HG03045 (cell line): ENCODE data around the gene STK31.
A peak's percentile ranks its signal among the peaks of the same experiment; 100 is the strongest.
"Not testable (repeated sequence)": the region's sequence is repeated elsewhere in the genome, so short reads cannot be mapped to it uniquely, and the experiment has no call there.

ENCODE experiments used
- ATAC-seq: cut with Tn5 transposase; IDR thresholded peaks from one replicate; pipeline ENCODE4 v1.9.1; 2021; ENCODE audit warnings: mild to moderate bottlenecking, moderate library complexity; ENCODE audit not compliant: unreplicated experiment

The STK31 gene

DNA sequence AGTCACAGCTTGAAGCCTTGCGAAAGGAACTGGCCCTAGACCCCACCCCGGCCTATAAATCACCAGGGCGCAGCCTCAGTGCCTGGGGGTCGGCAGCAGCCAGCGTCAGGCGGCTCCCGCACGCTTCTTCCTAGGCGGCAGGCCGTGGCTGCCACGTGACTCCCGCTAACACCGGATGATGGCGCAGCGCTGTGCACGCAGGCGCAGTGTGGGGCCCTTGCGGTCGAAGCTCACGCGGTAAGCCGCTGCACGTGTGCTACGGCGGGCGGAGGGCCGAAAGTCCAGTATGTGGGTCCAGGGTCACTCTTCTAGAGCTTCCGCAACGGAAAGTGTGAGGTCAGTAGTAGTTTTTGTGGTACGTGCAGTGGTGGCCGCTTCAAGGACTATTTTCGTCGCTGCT, at the start of gene STK31:
Gene STK31, plus strand, starts transcription at position 220 of the 400 bp plus-strand sequence. Its CDS starts 67 bp downstream, at position 287.
- no peak for ATAC-seq

DNA sequence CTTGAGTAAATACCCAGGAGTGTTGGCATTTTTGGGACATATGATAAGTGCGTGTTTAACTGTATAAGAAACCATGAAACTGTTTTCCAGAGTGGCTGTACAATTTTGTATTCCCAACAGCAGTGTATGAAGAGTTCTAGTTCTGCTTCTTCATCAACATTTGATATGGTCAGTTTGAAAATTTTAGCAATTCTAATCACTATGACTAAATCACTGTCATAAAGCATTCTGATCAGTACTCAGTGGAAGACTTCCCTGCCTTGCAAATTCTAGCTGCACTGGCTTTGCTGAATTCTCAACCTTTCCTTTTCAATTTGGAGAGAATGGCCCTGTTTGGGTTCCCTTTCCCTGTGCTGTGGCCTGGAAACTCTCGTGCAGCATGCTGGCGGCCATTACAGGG, 48.6 kb upstream of the STK31 start:
- ATAC-seq = no peak

DNA sequence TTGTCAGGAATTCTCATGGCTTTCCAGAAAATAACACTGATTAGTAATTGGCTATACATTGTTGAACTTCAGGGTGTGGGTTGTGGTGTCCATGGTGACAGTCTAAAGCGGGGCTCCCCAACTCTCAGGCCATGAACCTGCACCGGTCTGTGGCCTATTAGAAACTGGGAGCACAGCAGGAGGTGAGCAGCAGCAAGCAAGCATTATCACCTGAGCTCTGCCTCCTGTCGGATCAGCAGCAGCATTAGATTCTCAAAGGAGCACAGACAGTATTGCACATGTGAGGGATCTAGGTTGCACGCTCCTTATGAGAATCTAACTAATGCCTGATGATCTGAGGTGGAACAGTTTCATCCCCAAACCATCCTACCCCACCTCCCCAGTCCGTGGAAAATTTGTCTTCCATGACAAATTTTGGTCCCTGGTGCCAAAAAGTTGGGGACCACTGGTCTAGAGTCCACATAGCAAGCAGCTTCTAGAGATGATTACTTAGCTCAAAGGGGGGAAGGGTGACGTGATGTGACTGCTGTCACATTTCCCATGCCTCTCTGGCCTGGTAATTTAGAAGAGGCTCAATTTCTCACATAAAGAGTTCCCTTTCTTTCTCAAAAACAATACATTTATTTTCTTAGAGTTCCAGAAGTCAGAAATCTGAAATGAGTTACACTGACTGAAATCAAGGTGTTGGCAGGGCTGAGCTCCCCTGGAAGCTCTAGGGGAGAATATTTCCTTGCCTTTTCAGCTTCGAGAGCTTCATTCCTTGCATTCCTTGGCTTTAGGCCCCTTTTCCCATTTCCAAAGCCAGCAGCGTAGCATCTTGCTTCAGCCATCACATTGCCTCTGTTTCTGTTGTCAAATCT, 47.7 kb upstream of the STK31 start:
- ATAC-seq = no peak

DNA sequence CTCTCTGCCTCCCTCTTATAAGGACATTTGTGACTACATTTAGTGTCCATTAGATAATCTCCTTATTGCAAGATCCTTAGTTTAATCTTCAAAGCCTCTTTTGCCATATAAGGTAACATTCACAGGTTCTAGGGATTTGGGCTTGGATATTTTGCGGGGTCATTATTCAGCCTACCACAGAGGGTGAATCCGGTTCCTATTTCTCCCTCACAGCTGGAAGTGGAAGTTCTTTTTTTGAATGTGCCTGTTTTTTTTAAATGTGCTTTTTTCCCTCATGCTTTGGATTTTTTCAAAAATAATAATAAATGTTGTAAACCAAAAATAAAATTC, 47.1 kb upstream of the STK31 start:
- no peak for ATAC-seq

GRCh38 chr7:23664122-23664521, 45.9 kb upstream of the STK31 start:
- ATAC-seq = no peak

- no peak for ATAC-seq
Observed at GRCh38 chr7:23672033-23672432, 38.0 kb upstream of the STK31 start.

DNA sequence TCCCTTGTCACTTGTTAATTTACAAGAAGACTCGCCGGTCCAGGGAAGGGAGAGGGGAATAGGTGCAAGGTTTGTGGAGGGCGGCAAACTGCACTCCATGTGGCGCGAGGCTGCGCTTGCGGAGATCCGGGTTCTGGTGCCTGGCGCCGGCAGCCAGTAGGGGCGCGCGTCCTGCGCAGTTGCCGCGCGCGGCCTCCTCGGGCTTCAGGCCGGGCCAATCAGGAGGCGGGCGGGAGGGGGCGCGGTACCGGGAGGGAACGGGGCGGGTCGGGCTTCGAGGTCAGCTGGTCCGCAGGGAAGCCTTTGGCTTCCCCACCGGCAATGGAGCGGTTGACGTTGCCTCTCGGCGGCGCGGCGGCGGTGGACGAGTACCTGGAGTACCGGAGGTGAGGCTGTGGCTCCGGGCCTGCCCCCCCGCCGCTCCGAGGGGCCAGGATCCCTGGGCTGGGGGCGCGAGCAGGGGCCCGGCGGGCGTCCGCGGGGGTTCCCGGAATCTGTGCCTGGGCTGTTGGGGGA, 30.1 kb upstream of the STK31 start, which contains the start of gene FAM221A:
Gene FAM221A, plus strand, starts transcription at position 302 of the 516 bp plus-strand sequence. Its CDS starts 20 bp downstream, at position 322.
- ATAC-seq = peak; percentile 98

- ATAC-seq = peak; percentile 41
Observed at GRCh38 chr7:23680414-23681405, 29.3 kb upstream of the STK31 start.

GRCh38 chr7:23684041-23684440, 26.0 kb upstream of the STK31 start:
- ATAC-seq = not testable (repeated sequence)

GRCh38 chr7:23685731-23686130, 24.3 kb upstream of the STK31 start:
- ATAC-seq = no peak

- no peak for ATAC-seq
Observed at GRCh38 chr7:23687011-23687410, 23.0 kb upstream of the STK31 start.

DNA sequence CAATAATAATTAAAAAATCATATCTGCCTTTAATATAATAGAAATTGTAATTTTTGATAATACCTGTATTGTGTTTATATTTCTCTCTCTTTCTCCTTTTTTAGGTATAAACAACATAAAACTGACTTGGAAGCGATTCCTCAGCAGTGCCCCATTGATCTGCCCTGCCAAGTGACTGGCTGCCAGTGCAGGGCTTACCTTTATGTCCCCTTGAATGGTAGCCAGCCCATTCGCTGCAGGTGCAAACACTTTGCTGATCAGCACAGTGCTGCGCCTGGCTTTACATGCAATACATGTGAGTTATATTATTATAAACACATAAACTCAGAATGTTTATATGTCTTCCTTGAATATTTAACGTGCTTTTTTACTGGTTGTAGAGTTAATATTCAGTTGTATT, 20.9 kb upstream of the STK31 start:
- no peak for ATAC-seq

DNA sequence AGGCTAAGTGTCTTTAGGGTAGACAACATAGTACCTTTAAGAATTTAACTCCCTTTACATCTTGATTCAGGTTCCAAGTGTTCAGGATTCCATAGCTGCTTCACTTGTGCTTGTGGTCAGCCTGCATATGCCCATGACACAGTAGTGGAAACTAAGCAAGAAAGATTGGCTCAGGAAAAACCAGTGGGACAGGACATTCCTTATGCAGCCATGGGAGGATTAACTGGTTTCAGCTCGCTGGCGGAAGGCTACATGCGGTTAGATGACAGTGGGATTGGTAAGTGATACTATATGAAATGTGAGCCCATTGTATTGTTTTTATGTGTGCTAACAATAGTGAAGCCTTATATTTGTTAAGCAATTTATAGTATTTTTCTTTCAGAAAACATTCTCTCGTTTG, 18.7 kb upstream of the STK31 start:
- ATAC-seq = no peak

DNA sequence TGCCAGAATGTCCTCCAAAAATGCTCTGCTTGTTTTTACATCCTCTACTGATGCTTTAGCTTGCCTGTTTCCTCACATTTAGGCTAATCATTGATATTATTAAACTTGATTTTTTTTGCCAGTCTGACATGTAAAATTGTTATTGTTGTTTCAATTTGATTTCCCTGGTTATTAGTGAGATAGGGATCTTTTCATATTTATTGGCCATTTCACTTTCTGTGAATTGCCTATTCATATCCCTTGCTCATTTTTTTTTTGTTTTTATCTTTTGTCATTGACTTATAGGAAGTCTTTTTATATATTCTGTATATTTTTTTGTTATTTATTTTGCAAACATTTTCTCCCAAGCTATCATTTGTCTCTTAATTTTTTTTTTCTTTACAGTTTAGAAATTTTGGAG, 16.8 kb upstream of the STK31 start:
- no peak for ATAC-seq

GRCh38 chr7:23696916-23697441, 13.0 kb upstream of the STK31 start:
- no peak for ATAC-seq

DNA sequence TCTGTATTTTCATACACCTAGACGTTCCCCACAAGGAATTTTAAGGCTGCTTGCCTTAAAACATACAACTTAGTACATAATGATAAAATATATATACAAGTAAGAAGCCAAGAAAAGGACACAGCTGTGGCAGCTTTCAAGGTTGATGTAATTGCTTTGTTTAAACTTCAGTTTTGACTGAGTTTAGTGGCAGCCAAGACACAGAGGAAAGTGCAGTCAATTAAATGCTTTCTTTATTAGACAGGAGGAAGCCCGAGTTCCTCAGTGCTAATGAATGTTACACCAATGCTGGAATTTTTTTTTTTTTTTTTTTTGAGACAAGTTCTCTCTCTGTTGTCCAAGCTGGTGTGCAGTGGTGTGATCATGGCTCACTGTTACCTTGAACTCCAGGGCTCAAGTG, 11.2 kb upstream of the STK31 start:
- no peak for ATAC-seq

- ATAC-seq = no peak
Observed at GRCh38 chr7:23700046-23700445, 10.0 kb upstream of the STK31 start.

DNA sequence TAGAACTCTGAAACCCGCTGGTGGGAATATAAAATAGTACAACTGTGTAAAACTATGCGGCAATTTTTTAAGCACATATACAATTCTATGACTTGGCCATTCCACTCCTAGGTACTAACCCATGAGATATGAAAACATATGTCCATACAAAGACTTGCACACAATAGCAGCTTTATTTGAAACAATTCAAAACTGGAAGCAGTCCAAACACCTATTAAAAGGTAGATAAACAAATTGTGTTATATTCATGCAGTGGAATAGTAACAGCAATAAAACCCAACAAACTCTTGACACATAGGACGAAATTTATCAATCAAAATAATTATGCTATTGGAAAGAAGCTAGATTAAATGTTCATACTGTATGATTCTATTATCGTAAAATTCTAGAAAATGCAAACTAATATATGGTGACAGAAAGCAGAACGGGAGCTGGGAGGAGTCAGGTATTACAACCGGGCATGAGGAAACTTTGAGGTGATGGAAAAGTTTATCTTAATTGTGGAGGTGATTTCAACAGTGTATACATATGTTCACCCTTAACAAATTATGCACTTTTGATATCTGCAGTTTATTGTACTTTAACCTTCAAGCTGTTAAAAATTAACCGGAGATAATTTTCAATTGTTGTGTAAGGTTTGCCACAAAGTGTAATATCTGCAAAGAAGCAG, 803 bp upstream of the STK31 start:
- ATAC-seq = no peak

GRCh38 chr7:23712368-23713284, 2.6 kb downstream of the STK31 start:
- no peak for ATAC-seq
